BJ (cell line): ENCODE measurements around the gene OTP. TPM values are rescaled to one million over a fixed set of nuclear protein-coding genes. Genes with fewer than 3 reads are reported as not detected.

ENCODE experiments used
- CTCF ChIA-PET: fragments of 350-600 bp; formaldehyde crosslinking; extraction: SDS; loops from one replicate; lab custom pipeline; 2021; ENCODE audit warnings: antibody characterized with exemption, inconsistent platforms; lab: Yijun Ruan, JAX
- POLR2A ChIA-PET: fragments of 300-600 bp; sonication (Branson Sonifier 250); formaldehyde crosslinking; extraction: SDS; loops from one replicate; lab custom pipeline; 2021; ENCODE audit warnings: antibody characterized with exemption; lab: Charles Lee
- DNase-seq: peaks from one replicate; pipeline ENCODE4 v3.0.0-alpha.2; 2011; ENCODE audit warnings: low read depth
- H3K27me3 ChIP-seq: 2 replicates; pipeline ENCODE4 v1.6.0; 2011; ENCODE audit warnings: low read length; ENCODE audit not compliant: control insufficient read depth, insufficient read depth
- H3K36me3 ChIP-seq: 2 replicates; pipeline ENCODE4 v1.5.1; 2011; ENCODE audit warnings: low read length; ENCODE audit not compliant: control insufficient read depth, insufficient read depth
- H3K4me3 ChIP-seq: 2 replicates; pipeline ENCODE4 v1.5.1; 2011; ENCODE audit warnings: low read depth, mild to moderate bottlenecking, control low read depth, low read length
- CTCF ChIP-seq: IDR thresholded peaks from 2 replicates; pipeline ENCODE4 v1.5.1; 2011; ENCODE audit warnings: low read depth, mild to moderate bottlenecking, control low read depth, inconsistent platforms, low read length, moderate library complexity; ENCODE audit not compliant: insufficient read depth
- polyA plus RNA-seq: library from polyadenylated mRNA; depleted of rRNA; stranded (reverse); fragments of >200 nt; gene quantifications from 2 replicates; pipeline ENCODE4 v1.2.3, GENCODE V29; 2011

The OTP gene
- polyA plus RNA-seq, 1 experiment = not detected

DNA sequence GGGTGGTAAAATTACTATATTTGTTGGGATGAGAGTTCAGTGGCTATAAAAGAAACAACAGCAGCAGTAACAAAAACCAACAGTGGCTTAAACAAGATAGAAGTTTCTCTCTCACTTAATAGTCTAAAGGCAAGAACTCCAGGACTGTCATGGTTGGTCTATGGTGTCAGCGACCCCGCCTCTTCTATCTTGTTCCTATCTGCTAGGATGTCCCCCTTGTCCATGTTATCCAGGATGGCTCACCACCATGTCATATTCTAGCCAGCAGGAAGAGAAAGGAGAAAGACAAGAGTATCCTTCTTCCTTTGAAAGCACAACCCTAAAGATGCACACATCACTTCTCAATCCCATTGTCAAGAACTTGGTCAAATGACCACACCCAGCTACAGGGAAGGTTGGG lies 11.3 kb upstream of the OTP start:
- no peaks in the 10 kb centered on the region for H3K36me3 ChIP-seq
- H3K4me3 ChIP-seq = no peak overlapping the region
- TF ChIP-seq CTCF = no peak
- H3K27me3 ChIP-seq = peaks cover 23% of the 10 kb centered on the region
- no peak for DNase-seq
- CTCF ChIA-PET = no interaction called here
- POLR2A ChIA-PET = no interaction called here

DNA sequence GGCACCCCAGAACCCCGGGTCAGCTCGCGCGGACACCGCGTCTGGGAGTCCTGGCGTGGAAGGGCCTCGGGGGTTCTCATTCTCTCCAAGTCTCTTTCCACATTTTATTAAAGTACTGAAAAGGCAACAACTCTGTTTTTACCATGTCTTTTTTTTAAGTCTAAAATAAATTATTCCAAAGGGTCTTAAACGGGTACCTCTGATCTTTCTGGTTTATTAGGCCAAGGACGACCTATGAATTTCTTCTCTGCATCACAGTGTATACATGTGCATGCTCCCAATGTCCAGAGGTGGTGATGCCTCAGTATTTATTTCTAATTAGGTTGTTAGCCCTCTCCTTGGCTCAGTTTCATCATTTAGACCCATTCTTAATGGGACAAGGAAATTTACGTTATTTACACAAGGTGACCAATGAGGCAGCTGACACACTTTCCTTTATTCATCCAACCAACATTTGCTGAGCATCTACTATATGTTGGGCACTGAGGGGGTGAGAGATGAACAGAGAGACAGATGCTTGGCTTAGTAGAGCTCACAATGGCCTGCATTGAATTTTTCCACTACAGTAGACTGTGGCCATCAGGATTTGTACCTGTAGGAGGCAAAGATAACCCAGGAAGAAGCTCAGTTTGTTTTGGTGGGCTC lies 7.6 kb upstream of the OTP start:
- no peak for TF ChIP-seq CTCF
- peaks cover 44% of the 10 kb centered on the region for H3K27me3 ChIP-seq
- no peak for DNase-seq
- CTCF ChIA-PET = interaction anchor here (0.6 to 3.0 kb wide), 6 partner anchors 15 to 776 kb away, joined by 3 to 10 read pairs (median 3); no protein-coding TSS in a partner anchor
- no peak overlapping the region for H3K4me3 ChIP-seq
- POLR2A ChIA-PET = no interaction called here
- H3K36me3 ChIP-seq = no peaks in the 10 kb centered on the region

DNA sequence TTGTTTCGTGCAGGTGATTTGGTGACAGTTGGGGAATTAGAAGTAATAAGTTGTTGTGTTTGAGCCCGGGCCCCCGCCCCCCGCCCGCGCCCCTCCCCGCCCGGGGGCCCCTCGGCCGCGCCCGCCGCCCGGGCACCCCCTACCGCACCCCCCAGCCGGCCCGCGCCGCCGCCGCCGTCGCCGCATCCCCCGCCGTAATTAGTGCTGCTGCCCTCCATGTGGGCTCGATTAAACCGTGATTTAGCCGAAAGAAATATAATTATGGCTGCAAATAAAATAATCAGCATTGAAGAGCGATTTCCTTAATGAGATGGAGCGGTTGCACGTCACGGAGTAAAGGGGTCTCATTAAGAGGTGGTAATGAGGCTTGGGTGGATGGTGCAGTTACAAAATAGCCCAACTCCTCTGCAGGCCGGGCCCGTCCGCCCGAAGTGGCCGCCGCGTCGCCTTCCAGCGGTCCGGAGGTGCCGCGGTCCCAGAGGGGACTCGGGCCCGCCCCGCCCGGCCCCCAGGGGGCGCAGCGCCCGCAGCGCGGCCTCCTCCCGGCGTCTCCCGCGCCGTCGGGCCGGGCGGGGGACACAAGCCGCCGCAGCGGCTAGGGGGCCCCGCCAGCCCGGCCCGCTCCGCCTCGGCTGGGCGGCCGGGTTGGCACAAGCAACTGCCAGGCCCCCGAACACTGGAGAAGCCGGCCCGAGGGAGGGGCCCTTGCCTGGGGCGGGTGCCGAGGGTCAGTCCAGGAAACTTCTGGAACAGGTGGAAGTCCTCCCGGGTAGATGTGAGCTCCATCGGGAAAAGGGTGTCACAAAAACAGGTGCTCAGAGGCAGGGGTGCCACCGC lies 6.9 kb upstream of the OTP start:
- TF ChIP-seq CTCF = no peak; the same call in 1 of the 2 replicates
- CTCF ChIA-PET = interaction anchor here (0.8 to 3.0 kb wide), 3 partner anchors 18 to 775 kb away, joined by 3 to 10 read pairs (median 5); no protein-coding TSS in a partner anchor
- DNase-seq = no peak
- H3K36me3 ChIP-seq = no peaks in the 10 kb centered on the region
- POLR2A ChIA-PET = no interaction called here
- H3K4me3 ChIP-seq = no peak overlapping the region
- peaks cover 44% of the 10 kb centered on the region for H3K27me3 ChIP-seq

DNA sequence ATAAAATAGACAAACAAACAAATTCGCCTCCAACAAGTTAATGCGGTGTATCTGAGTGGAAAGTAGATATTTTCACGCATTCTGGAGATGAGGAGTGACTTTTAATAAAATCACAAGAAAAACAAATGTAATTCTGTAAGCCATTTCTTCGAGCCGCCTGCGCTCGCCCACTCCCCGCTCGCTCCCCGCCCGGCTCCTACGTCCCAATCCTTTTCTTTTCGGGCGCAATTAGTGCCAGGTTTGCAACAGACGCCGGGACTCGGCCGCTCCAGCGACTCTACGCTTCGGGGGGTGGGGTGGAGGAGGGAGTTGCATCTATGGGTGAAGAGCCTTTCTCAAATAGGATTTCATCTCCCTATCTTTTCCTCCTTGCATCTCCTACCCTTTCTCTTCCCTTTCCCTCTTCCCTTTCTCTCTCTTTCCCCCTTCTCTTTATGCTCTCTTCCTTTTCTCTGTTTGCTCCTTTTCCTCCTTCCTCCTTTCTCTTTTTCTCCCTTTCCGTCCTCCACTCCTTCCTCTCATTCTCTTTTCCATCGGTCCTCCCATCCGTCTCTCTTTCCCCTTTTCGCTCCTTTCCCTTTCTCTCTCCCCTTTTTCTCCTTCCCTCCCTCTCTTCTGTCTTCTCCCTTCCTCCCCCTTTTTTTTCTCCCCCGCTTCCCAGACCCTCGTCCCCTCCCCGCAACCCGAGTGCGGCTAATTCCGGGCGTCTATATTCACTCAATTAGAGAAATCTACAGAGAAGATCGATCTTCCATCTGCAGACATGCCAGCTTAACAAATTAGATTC lies 6.1 kb upstream of the OTP start:
- CTCF ChIA-PET = no interaction called here

More for the DNA sequence above, 6.1 kb upstream of the OTP start:
- Histone ChIP-seq H3K36me3 (no peaks in the 10 kb centered on the region), H3K4me3 (no peak overlapping the region), H3K27me3 (peaks cover 45% of the 10 kb centered on the region)
- no peak for DNase-seq
- TF ChIP-seq CTCF = no peak
- POLR2A ChIA-PET = no interaction called here
